GM19468 (cell line): Measurements from ENCODE around the gene SOX10.

Experiments
- ATAC-seq: cut with Tn5 transposase; IDR thresholded peaks from one replicate; pipeline ENCODE4 v1.9.1; 2021; ENCODE audit warnings: mild to moderate bottlenecking, moderate library complexity, moderate number of reproducible peaks; ENCODE audit not compliant: unreplicated experiment; ENCODE audit errors: extremely low read depth

SOX10 gene

GRCh38 chr22:37983860-37984791 is at the start of gene SOX10:
SOX10 (minus strand) TSS chr22:37984555; CDS start chr22:37983784, 771 bp downstream.
- ATAC-seq, result no peak

DNA sequence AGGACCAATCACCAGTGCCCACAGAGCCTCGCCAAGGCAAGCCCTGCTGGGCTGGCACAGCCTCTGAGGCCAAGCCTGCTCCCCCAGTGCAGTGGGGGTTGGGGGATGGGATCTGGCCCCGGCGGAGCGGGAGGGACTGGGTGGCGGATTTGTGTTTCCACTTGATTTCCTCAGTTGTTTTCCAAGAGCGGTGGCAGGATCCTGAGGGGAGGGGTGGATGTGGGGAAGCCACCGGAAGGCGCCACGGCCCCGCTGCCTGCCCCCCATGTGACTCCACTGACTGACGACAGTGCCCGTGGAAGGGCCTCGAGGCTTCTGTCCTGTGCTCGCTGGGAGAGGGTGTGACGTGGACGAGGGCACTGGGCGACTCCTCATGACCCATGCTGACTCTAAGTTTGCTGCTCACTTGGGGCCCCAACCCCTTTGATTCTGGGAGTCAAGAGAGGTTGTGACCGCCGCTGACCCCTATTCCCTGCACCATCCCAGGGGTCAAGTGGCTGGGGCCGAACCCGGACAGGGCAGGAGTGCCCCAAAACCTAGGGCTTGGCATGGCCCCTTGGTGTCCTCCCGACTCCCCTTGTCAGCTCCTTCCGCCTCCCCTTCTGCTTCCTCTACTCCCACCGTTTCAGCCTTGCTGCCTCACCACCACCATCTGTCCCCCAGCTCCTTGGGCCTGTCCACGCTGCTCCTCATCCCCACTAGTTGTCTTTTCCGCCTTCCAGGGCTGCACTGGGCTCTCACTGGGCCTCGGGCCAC is 49.3 kb upstream of the SOX10 start:
- ATAC-seq, result no peak

- no peak for ATAC-seq
These were observed 48.5 kb upstream of the SOX10 start for GRCh38 chr22:38032681-38033521.

DNA sequence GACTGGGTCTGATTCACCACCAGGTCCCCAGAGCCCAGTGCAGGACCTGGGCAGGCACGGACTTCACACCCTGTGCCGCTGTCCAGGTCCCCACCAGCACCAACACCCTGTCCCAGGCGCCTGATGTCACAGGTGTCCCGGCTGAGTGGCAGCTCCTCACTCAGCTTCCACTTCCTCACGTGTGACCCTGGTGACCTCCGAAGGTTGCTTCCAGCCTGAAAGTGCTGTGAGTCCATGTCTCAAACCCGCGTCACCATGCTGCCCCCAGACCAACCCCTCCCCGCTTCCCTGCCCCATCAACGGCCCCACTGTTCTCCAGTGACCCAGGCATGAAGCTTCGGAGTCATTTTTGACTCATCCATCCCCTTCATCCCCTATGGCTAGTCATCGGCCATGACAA is 47.1 kb upstream of the SOX10 start:
- no peak for ATAC-seq

DNA sequence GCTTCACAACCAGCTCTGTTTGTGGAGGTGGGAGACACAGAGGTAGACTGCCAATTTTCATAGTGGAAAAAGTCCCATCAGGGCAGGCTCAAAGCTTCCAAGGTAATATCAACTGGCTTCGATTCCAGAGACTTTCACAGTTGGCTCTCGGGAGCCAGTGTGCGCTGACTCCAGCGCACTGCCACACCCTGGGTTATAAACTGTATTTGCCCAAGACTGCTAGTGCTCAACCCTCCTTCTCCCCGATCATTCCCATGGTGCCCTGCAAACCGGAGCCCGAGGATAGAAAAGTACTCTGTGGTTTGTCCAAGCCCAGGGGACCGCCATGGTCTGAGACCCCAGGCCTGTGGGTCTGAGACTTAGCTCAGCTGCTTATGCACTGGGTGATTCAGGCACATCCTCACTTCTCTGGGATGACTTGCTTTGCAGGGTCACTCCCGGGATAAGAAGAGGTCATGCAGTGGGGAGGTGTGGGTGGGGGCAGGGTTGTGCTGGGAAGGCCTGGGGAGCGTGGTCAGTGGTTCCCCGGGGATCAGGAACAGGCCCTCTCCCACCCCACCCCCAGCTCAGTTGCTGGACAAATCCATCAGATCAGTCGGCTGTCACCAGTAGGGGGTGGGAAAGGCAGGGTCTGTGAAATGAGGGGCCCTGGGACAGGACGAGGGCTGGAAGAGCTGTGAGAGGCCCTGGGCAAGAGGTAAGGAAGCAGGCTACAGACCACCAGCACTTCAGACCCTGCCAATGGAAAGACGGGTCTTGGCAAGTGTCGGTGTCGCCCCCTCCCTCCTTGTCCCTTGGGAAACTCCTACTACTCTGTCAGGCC is 46.2 kb upstream of the SOX10 start:
- ATAC-seq, result no peak

DNA sequence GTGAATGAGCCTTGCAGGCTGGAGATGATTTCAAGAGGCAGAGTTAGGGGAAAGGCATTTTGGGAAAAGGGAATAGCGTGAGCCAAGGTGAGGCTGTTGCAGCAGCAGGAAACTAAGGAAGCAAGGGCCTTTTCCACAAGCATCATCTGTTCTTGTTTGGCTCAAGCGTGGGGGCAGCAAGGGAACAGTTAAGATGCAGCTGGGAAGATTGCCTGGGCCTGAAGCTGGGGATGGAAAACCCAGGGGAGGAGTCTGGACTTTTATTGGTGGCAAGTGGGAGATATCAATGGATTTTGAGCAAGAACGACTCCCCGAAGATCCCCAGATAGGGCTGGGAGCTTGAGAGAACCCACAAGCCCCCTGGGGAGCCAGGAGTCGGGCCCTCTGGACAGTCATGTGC is 45.5 kb upstream of the SOX10 start:
- no peak for ATAC-seq

DNA sequence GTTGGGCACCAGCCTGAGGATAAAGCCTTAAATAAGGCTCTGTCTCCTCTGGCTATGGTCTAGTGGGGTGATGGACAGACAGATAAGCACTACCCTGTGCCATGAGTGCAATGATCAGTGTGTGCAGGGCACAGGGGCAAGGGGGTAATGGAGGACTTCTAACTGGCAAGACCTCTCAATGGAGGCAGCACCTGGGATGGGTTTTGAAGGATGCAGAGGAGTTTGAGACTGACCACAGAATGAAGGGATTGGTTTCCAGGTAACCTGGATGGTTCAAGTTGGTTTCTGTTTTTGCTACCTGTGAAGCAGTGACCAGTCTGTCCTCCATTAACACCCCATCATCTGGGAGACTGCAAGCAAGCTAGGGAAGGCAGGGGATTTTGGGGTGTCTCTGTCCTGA is 45.0 kb upstream of the SOX10 start:
- no peak for ATAC-seq

GRCh38 chr22:38028344-38029130 is 44.2 kb upstream of the SOX10 start:
- ATAC-seq, result no peak

DNA sequence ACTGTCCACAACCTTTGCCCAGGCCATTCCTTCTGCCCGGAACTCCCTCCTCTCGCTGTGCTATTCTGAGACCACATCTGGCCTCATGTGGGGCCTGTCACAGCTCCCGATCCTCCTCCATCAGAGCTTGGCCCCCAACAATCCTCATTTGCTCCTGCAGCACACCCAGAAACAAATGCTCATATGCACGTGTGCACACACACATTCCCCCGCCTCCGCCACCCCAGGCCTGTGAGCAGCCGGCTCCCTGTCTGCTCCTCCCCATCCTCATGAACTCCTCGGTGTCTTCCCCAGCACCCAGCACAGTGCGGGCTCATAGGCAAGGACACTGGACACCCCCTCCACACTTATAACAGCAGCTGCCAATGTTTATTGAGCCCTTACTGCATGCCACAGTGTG is 43.1 kb upstream of the SOX10 start:
- ATAC-seq, result no peak

GRCh38 chr22:38026130-38027111 is 42.1 kb upstream of the SOX10 start:
- ATAC-seq, result no peak

DNA sequence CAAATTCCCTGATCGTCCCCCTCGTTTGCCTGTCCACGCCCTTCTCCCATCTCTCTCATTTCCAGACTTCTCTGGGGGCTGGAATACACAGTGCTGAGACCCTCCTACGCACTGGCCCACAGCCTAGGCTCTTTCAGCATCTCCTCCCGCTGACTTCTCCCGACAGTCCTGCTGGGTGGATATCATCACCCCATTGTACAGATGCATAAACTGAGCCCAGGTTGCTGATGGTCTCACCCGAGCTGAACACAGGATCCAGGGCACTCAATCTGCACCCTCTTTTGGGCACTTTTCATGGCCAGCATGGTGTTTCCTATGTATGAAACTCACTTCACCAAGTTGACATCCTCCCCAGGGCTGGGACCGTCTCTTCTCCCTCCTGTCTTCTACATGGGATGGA is 41.2 kb upstream of the SOX10 start:
- ATAC-seq, result no peak

DNA sequence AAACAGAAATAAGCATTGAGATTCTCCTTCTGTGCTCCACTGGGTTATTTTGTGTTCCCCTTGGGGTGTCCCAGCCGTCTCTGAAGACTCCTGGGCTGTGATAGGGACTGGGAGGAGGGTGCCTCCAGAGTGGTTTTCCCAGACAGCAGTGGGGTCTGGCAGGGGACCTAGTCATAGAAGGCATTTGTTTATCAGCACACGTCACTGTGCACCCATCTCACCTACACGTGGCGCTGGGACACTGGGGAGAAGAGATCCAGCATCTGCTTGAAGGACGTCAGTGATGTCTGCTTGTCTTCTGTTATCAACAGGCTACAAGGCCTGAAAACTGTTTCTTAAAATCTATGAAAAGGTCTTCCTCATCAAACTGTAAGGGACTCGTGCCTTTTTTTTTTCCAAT is 38.7 kb upstream of the SOX10 start:
- ATAC-seq, result no peak

DNA sequence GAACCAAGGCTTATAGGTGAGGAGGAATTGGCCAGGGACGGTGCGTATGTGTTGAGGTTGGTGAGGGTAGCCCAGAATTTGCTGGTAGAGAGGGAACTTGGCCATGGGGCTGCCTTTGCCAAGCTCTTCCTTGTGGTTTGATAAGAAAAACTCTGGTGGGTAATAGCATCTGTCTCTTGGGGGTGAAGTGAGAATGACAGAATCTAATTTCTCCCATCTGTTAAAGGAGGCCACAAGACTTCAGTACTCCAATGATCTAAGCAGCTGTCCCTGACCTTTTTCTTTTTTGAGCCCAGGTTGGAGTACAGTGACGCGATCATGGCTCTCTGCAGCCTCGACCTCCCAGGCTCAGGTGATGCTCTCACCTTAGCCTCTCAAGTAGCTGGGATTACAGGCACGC is 36.9 kb upstream of the SOX10 start:
- ATAC-seq, result no peak

GRCh38 chr22:38018938-38019827 is 34.8 kb upstream of the SOX10 start:
- ATAC-seq, result no peak

DNA sequence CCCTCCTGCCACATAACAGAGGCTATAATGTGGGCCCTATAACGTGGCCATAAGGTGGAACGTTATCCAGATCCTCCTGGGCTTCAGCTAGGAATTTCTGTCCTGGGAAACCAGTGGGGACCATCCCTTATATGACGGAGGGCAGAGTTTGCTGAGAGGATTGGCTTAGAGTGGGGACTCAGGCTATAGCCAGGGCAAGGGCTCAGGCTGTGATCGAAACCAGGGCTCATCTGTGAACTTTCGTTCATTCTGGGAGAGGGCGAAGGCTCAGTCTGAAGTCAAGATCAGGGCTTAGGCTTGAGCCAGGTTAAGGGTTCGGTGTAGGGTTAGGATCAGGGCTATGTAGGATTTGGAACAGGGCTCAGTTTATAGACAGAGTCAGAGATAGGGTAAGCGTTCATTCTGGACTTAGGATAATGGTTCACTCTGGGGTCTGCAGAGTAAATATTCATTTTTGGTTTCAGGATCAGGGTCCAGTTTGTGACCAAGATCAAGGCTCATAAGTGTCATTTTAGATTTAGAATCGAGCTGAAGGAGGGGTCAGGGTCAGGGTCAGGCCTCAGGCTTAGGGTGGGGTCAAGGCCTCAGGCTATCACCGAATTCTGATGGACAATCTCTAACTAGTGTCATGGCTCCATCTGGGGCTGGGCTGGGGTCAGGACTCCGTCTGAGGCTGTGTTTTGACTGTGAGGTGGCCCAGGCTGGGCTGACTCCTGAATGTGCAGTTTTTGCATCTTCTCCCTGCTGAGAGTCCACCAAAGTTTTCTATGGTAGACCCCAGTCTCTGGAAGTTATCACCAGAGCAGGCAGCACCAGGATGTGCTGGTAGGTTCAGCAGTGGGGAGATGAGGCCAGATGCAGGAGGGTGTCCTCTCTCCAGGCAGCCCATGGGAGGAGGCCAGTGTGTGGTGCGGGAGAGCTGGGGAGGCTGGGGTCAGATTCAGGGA is 33.9 kb upstream of the SOX10 start:
- ATAC-seq, result no peak
